ENCODE data around the gene TOMM70. TPM values are rescaled to one million over a fixed set of nuclear protein-coding genes. Genes with fewer than 3 reads are reported as not detected.
A peak's percentile ranks its signal among the peaks of the same experiment; 100 is the strongest.

TOMM70 gene
- total and polyA plus RNA-seq, 2 donors (not counting 3 experiments of a cell fraction or from before 2014, with no cell fraction given), result 7.6 to 32.3 TPM

DNA sequence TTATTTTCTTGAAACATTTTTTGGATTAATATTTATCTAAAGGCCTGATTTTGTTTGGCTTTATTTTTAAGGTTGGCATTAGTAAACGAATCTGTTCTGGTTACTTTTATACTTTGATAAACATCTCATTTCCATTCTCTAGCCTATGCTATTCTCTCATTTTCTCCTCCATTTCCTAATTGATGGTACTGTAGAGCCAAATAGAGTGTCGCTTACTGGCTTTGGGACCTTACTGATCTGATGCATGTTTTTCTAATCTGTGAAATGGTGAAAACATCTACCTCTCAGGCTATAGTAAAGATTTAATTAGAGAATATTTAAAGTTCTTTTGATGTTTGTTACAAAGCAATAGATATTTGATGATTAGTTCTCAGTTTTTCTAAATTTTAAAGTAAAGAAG, 2.0 kb upstream of the TOMM70 start:
- dilution Hi-C loops (cut with MboI; ENCODE audit: extremely low pct_ligation_motif_present, low sequenced_read_pairs), result no loop called here
- H3K4me3 ChIP-seq (replicated peaks in 1 of 3; ENCODE audit: insufficient read depth in 1 of 3, low read depth in 1 of 3, low read length in 3 of 3), result no peak overlapping the region
- FAIRE-seq, result no peak
- H4K20me1 ChIP-seq (replicated peaks; ENCODE audit: control insufficient read depth, extremely low read depth, insufficient read depth, low read length), result no peaks in the 10 kb centered on the region
- no peaks in the 10 kb centered on the region for H3K9me3 ChIP-seq (replicated peaks; ENCODE audit: control insufficient read depth, insufficient read depth, low read length)
- H3K9ac ChIP-seq (replicated peaks; ENCODE audit: extremely low read depth, insufficient read depth, low read length), result no peak overlapping the region
- peak overlapping the region; percentile 88 for H3K4me2 ChIP-seq (ENCODE audit: insufficient read depth, low read length)
- no peak overlapping the region for H3K27ac ChIP-seq (ENCODE audit: insufficient read depth, low read depth, low read length)
- ChIA-PET CTCF (interaction anchor here (3.0 kb wide), 1 partner anchor 59 kb away, joined by 13 read pairs; no protein-coding TSS in a partner anchor), POLR2A (no interaction called here)
- intact Hi-C loops (cut with micrococcal nuclease), result loop anchor here (5.0 kb wide), 2 partner anchors 361 to 1274 kb away; partner anchors contain the start of gene ZBTB11
- H3K9me1 ChIP-seq (replicated peaks; ENCODE audit: control insufficient read depth, extremely low read depth, insufficient read depth, low read length), result no peaks in the 10 kb centered on the region
- no TSS peak for BruUV-seq (replicated peaks)
- no peaks in the 10 kb centered on the region for H3K27me3 ChIP-seq (ENCODE audit: control insufficient read depth in 2 of 2, insufficient read depth in 2 of 2, low read length in 2 of 2)
- peaks cover 23% of the 10 kb centered on the region for H3K4me1 ChIP-seq (ENCODE audit: control insufficient read depth, extremely low read depth, insufficient read depth, low read length)
- no peaks in the 10 kb centered on the region for H3K36me3 ChIP-seq (ENCODE audit: control insufficient read depth in 2 of 2, extremely low read depth in 1 of 2, insufficient read depth in 2 of 2, low read length in 2 of 2)
- no peak for DNase-seq (ENCODE audit: low read depth, low spot score)
- no peak overlapping the region for H2AFZ ChIP-seq (ENCODE audit: low read depth, low read length)
- TF ChIP-seq EZH2 (IDR thresholded peaks at IDR 0.05; ENCODE audit: borderline replicate concordance, low read depth, low read length, severe bottlenecking) (no peak), JUN (IDR thresholded peaks at IDR 0.05; ENCODE audit: borderline replicate concordance, insufficient read depth, insufficient read length, low read depth) (no peak), POLR2A (IDR thresholded peaks at IDR 0.05; ENCODE audit: low read depth, low read length) (no peak), GATA2 (IDR thresholded peaks at IDR 0.05; ENCODE audit: insufficient read depth, insufficient read length, low read depth, low read length) (no peak), MYC (IDR thresholded peaks at IDR 0.05; ENCODE audit: low read depth, low read length) (no peak), POLR2AphosphoS5 (IDR thresholded peaks at IDR 0.05; ENCODE audit: insufficient read depth, low read depth, low read length) (no peak)
- TF ChIP-seq, protein P1, sequence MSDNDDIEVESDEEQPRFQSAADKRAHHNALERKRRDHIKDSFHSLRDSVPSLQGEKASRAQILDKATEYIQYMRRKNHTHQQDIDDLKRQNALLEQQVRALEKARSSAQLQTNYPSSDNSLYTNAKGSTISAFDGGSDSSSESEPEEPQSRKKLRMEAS (IDR thresholded peaks at IDR 0.05; ENCODE audit: insufficient read depth, insufficient read length), result no peak
- peaks cover 29% of the 10 kb centered on the region for H3K79me2 ChIP-seq (ENCODE audit: control insufficient read depth, insufficient read depth, low read length)

DNA sequence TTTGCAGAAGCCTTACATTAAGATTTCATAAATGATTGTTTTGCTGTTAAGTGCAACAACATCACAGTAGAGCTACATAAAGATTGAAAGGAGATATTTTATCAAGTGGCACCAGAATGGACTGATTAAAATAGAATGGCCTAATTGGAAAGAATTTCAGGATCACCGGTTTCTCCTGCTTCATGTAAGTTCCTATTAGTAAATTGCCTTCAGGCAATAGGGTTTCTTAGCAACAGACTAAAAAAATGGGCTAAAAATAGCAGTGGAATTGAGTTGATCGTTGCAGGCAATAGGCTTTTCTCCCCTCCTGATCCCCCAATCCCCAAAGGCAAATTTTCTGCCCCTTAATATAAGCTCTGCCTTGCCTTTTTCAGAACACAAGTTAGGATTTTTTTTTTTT, 1.4 kb upstream of the TOMM70 start:
- TF ChIP-seq JUN (IDR thresholded peaks at IDR 0.05; ENCODE audit: borderline replicate concordance, insufficient read depth, insufficient read length, low read depth) (no peak), MYC (IDR thresholded peaks at IDR 0.05; ENCODE audit: low read depth, low read length) (no peak), FOS (IDR thresholded peaks at IDR 0.05; ENCODE audit: borderline replicate concordance, insufficient read depth, low read length) (no peak), POLR2A (IDR thresholded peaks at IDR 0.05; ENCODE audit: low read depth, low read length) (no peak), EZH2 (IDR thresholded peaks at IDR 0.05; ENCODE audit: borderline replicate concordance, low read depth, low read length, severe bottlenecking) (no peak)
- TF ChIP-seq, protein P1 (IDR thresholded peaks at IDR 0.05; ENCODE audit: insufficient read depth, insufficient read length), result no peak
- no peak overlapping the region for H3K9ac ChIP-seq (replicated peaks; ENCODE audit: extremely low read depth, insufficient read depth, low read length)
- peak overlapping the region; percentile 55 to 94 (median 76) for H3K4me3 ChIP-seq (replicated peaks in 1 of 3; ENCODE audit: insufficient read depth in 1 of 3, low read depth in 1 of 3, low read length in 3 of 3)
- intact Hi-C loops (cut with micrococcal nuclease) (loop anchor here (5.0 kb wide), 2 partner anchors 360 to 1275 kb away; partner anchors contain the start of gene ZBTB11), dilution Hi-C loops (cut with MboI; ENCODE audit: extremely low pct_ligation_motif_present, low sequenced_read_pairs) (no loop called here)
- no peaks in the 10 kb centered on the region for H3K27me3 ChIP-seq (ENCODE audit: control insufficient read depth in 2 of 2, insufficient read depth in 2 of 2, low read length in 2 of 2)
- FAIRE-seq (no peak), DNase-seq (ENCODE audit: low read depth, low spot score) (peak; percentile 50)
- peak overlapping the region; percentile 31 for H2AFZ ChIP-seq (ENCODE audit: low read depth, low read length)
- peaks cover 32% of the 10 kb centered on the region for H3K79me2 ChIP-seq (ENCODE audit: control insufficient read depth, insufficient read depth, low read length)
- POLR2A ChIA-PET, result interaction anchor here (0.7 to 1.0 kb wide), 2 partner anchors 8 to 1518 kb away, joined by 3 to 4 read pairs; no protein-coding TSS in a partner anchor
- no peaks in the 10 kb centered on the region for H3K9me1 ChIP-seq (replicated peaks; ENCODE audit: control insufficient read depth, extremely low read depth, insufficient read depth, low read length)
- CTCF ChIA-PET, result interaction anchor here (0.8 to 3.0 kb wide), 7 partner anchors 11 to 188 kb away, joined by 3 to 13 read pairs (median 4); no protein-coding TSS in a partner anchor
- no peaks in the 10 kb centered on the region for H3K9me3 ChIP-seq (replicated peaks; ENCODE audit: control insufficient read depth, insufficient read depth, low read length)
- H4K20me1 ChIP-seq (replicated peaks; ENCODE audit: control insufficient read depth, extremely low read depth, insufficient read depth, low read length), result no peaks in the 10 kb centered on the region
- no TSS peak for BruUV-seq (replicated peaks)
- H3K36me3 ChIP-seq (ENCODE audit: control insufficient read depth in 2 of 2, extremely low read depth in 1 of 2, insufficient read depth in 2 of 2, low read length in 2 of 2), result no peaks in the 10 kb centered on the region
- H3K4me2 ChIP-seq (ENCODE audit: insufficient read depth, low read length), result peak overlapping the region; percentile 88
- H3K27ac ChIP-seq (ENCODE audit: insufficient read depth, low read depth, low read length), result no peak overlapping the region
- peaks cover 23% of the 10 kb centered on the region for H3K4me1 ChIP-seq (ENCODE audit: control insufficient read depth, extremely low read depth, insufficient read depth, low read length)

Measured in endothelial cell of umbilical vein (primary cell).